ENCODE results near the gene PID1. TPM values are rescaled to one million over a fixed set of nuclear protein-coding genes. Genes with fewer than 3 reads are reported as not detected.

The PID1 gene
- total RNA-seq, 2 donors from 2014 or later, result 13.0 to 13.8 TPM

DNA sequence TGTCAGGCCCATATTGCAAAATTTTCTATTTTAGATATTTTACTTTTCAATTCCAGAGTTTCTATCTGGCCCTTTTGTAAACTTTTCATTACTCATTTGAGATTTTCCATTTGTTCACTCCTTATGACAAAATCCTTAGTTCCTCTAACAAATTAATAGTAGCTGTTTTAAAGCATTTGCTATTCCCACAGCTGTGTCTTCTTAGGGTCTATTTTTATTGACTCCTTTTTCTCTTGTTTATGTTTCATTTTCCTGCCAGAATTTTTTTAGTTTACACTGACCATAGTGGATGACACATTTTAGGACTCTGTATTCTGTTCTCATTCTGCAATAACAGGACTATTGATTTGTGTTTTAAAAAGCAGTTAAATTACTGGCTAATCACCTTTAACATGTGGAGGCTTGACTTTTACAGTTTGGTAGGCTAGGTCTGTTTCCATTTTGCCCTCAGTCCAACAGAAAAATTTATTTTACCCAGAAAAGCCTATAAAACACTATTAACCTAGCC, 30.0 kb downstream of the PID1 start:
- H3K27ac ChIP-seq, result no peak overlapping the region
- no peak overlapping the region for H3K4me3 ChIP-seq
- H3K9me3 ChIP-seq, result peaks cover 0 to 10% (median 0%) of the 10 kb centered on the region in 3 donors
- TF ChIP-seq, protein P1, sequence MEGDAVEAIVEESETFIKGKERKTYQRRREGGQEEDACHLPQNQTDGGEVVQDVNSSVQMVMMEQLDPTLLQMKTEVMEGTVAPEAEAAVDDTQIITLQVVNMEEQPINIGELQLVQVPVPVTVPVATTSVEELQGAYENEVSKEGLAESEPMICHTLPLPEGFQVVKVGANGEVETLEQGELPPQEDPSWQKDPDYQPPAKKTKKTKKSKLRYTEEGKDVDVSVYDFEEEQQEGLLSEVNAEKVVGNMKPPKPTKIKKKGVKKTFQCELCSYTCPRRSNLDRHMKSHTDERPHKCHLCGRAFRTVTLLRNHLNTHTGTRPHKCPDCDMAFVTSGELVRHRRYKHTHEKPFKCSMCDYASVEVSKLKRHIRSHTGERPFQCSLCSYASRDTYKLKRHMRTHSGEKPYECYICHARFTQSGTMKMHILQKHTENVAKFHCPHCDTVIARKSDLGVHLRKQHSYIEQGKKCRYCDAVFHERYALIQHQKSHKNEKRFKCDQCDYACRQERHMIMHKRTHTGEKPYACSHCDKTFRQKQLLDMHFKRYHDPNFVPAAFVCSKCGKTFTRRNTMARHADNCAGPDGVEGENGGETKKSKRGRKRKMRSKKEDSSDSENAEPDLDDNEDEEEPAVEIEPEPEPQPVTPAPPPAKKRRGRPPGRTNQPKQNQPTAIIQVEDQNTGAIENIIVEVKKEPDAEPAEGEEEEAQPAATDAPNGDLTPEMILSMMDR (IDR thresholded peaks at IDR 0.05), result no peak
- no peak for TF ChIP-seq POLR2A (IDR thresholded peaks at IDR 0.05)
- H3K4me1 ChIP-seq, result no peaks in the 10 kb centered on the region
- DNase-seq, result no peak
- intact Hi-C loops (cut with DNase I), result no loop called here
- no peak for ATAC-seq
- H3K27me3 ChIP-seq, result no peaks in the 10 kb centered on the region
- no peaks in the 10 kb centered on the region for H3K36me3 ChIP-seq (replicated peaks in 1 of 2; ENCODE audit: insufficient read depth in 1 of 2, low read depth in 2 of 2)

GRCh38 chr2:229239021-229239420, 32.1 kb downstream of the PID1 start:
- DNase-seq (no peak), ATAC-seq (no peak)
- no peaks in the 10 kb centered on the region for H3K36me3 ChIP-seq (replicated peaks in 1 of 2; ENCODE audit: insufficient read depth in 1 of 2, low read depth in 2 of 2)
- intact Hi-C loops (cut with DNase I), result no loop called here
- H3K27me3 ChIP-seq, result no peaks in the 10 kb centered on the region
- no peak overlapping the region for H3K4me3 ChIP-seq
- WGBS, 2 donors, result 82 to 89% methylated on average over 2 of the region's 2 CpGs
- no peaks in the 10 kb centered on the region for H3K4me1 ChIP-seq
- no peak overlapping the region for H3K27ac ChIP-seq
- TF ChIP-seq, protein P1 (IDR thresholded peaks at IDR 0.05), result no peak
- TF ChIP-seq POLR2A (IDR thresholded peaks at IDR 0.05), result no peak
- peaks cover 0 to 10% (median 0%) of the 10 kb centered on the region in 3 donors for H3K9me3 ChIP-seq

GRCh38 chr2:229237270-229237669, 33.8 kb downstream of the PID1 start:
- Histone ChIP-seq H3K36me3 (replicated peaks in 1 of 2; ENCODE audit: insufficient read depth in 1 of 2, low read depth in 2 of 2) (no peaks in the 10 kb centered on the region), H3K27me3 (no peaks in the 10 kb centered on the region), H3K4me3 (no peak overlapping the region), H3K4me1 (no peaks in the 10 kb centered on the region), H3K27ac (no peak overlapping the region), H3K9me3 (peaks cover 0 to 10% (median 0%) of the 10 kb centered on the region in 3 donors)
- no peak for DNase-seq
- ATAC-seq, result no peak
- WGBS, 2 donors, result 15 to 22% methylated on average over 2 of the region's 2 CpGs
- TF ChIP-seq, protein P1 (IDR thresholded peaks at IDR 0.05), result no peak
- TF ChIP-seq POLR2A (IDR thresholded peaks at IDR 0.05), result no peak
- intact Hi-C loops (cut with DNase I), result no loop called here

- H3K27me3 ChIP-seq, result no peaks in the 10 kb centered on the region
- H3K4me3 ChIP-seq, result no peak overlapping the region
These were observed 35.8 kb downstream of the PID1 start for GRCh38 chr2:229235131-229235914.

More at GRCh38 chr2:229235131-229235914, 35.8 kb downstream of the PID1 start:
- ATAC-seq, result no peak
- Histone ChIP-seq H3K27ac (no peak overlapping the region), H3K9me3 (no peaks in the 10 kb centered on the region), H3K36me3 (replicated peaks in 1 of 2; ENCODE audit: insufficient read depth in 1 of 2, low read depth in 2 of 2) (no peaks in the 10 kb centered on the region), H3K4me1 (peaks cover 1% of the 10 kb centered on the region)
- TF ChIP-seq, protein P1 (IDR thresholded peaks at IDR 0.05), result no peak
- intact Hi-C loops (cut with DNase I), result no loop called here
- WGBS, 2 donors, result 64 to 66% methylated on average over 9 of the region's 9 CpGs
- DNase-seq, result peak in 1 of 4 donors; percentile 10

Measured in body of pancreas (tissue), 4 donors.